NT2/D1 (cell line): ENCODE data around the gene BPIFB2.
"Not testable (repeated sequence)": the region's sequence is repeated elsewhere in the genome, so short reads cannot be mapped to it uniquely, and the experiment has no call there.

ENCODE experiments used
- DNase-seq: peaks from one replicate; pipeline ENCODE4 v3.0.0-alpha.2; 2011; ENCODE audit warnings: low read depth, low spot score
- H3K27me3 ChIP-seq: 2 replicates; pipeline ENCODE4 v1.6.0; 2011; ENCODE audit warnings: mild to moderate bottlenecking; ENCODE audit not compliant: insufficient read length, insufficient read depth
- H3K36me3 ChIP-seq: 2 replicates; pipeline ENCODE4 v1.6.1; 2011; ENCODE audit warnings: mild to moderate bottlenecking, low read length, mixed read lengths; ENCODE audit not compliant: insufficient read depth, insufficient read length
- H3K4me1 ChIP-seq: 2 replicates; pipeline ENCODE4 v1.5.1; 2011; ENCODE audit not compliant: insufficient read depth, insufficient read length
- H3K4me3 ChIP-seq: 2 replicates; pipeline ENCODE4 v1.5.1; 2011; ENCODE audit warnings: low read depth; ENCODE audit not compliant: insufficient read length
- H3K9ac ChIP-seq: 2 replicates; pipeline ENCODE4 v1.6.0; 2011; ENCODE audit warnings: low read depth; ENCODE audit not compliant: insufficient read length
- H3K9me3 ChIP-seq: 2 replicates; pipeline ENCODE4 v1.5.1; 2011; ENCODE audit warnings: mild to moderate bottlenecking, low read length; ENCODE audit not compliant: insufficient read depth
- SUZ12 ChIP-seq: IDR thresholded peaks from 2 replicates; pipeline ENCODE4 v1.6.1; 2011; ENCODE audit not compliant: insufficient read length, insufficient read depth; ENCODE audit errors: extremely low read depth
- YY1 ChIP-seq: IDR thresholded peaks from 2 replicates; pipeline ENCODE4 v1.6.1; 2011; ENCODE audit not compliant: insufficient read length, insufficient read depth
- ZNF274 ChIP-seq: IDR thresholded peaks from 2 replicates; pipeline ENCODE4 v1.6.1; 2011; ENCODE audit warnings: mild to moderate bottlenecking, low read depth, low read length

Gene BPIFB2

GRCh38 chr20:33037456-33037855, 30.0 kb downstream of the BPIFB2 start:
- no peaks in the 10 kb centered on the region for H3K4me1 ChIP-seq

GRCh38 chr20:33038243-33038642, 30.7 kb downstream of the BPIFB2 start:
- TF ChIP-seq SUZ12 (no peak), YY1 (no peak), ZNF274 (no peak)
- Histone ChIP-seq H3K4me1 (no peaks in the 10 kb centered on the region), H3K9ac (no peak overlapping the region), H3K4me3 (no peak overlapping the region), H3K27me3 (no peaks in the 10 kb centered on the region), H3K36me3 (no peaks in the 10 kb centered on the region), H3K9me3 (no peaks in the 10 kb centered on the region)
- DNase-seq: no peak

More at GRCh38 chr20:33037456-33037855, 30.0 kb downstream of the BPIFB2 start:
- Histone ChIP-seq H3K36me3 (no peaks in the 10 kb centered on the region), H3K4me3 (no peak overlapping the region), H3K9me3 (no peaks in the 10 kb centered on the region), H3K9ac (no peak overlapping the region), H3K27me3 (no peaks in the 10 kb centered on the region)
- no peak for TF ChIP-seq ZNF274
- TF ChIP-seq YY1: no peak
- TF ChIP-seq SUZ12: no peak
- no peak for DNase-seq

- no peaks in the 10 kb centered on the region for H3K4me1 ChIP-seq
- H3K27me3 ChIP-seq: no peaks in the 10 kb centered on the region
- TF ChIP-seq SUZ12 (no peak), ZNF274 (no peak), YY1 (no peak)
- no peak for DNase-seq
- no peak overlapping the region for H3K9ac ChIP-seq
- no peak overlapping the region for H3K4me3 ChIP-seq
- peaks cover 25% of the 10 kb centered on the region; the same call in 1 of the 2 replicates for H3K9me3 ChIP-seq
- H3K36me3 ChIP-seq: no peaks in the 10 kb centered on the region
Measured at GRCh38 chr20:33042430-33042829, 34.9 kb downstream of the BPIFB2 start.

- Histone ChIP-seq H3K9ac (no peak overlapping the region), H3K36me3 (no peaks in the 10 kb centered on the region), H3K27me3 (no peaks in the 10 kb centered on the region), H3K9me3 (peaks cover 25% of the 10 kb centered on the region; the same call in 1 of the 2 replicates), H3K4me1 (no peaks in the 10 kb centered on the region), H3K4me3 (no peak overlapping the region)
- TF ChIP-seq ZNF274 (no peak), SUZ12 (no peak), YY1 (no peak)
- no peak for DNase-seq
Measured at GRCh38 chr20:33042983-33043730, 35.7 kb downstream of the BPIFB2 start.

GRCh38 chr20:33043731-33044181, 36.3 kb downstream of the BPIFB2 start:
- no peak for DNase-seq
- Histone ChIP-seq H3K27me3 (no peaks in the 10 kb centered on the region), H3K36me3 (no peaks in the 10 kb centered on the region), H3K4me1 (no peaks in the 10 kb centered on the region), H3K9me3 (peaks cover 25% of the 10 kb centered on the region; the same call in 1 of the 2 replicates), H3K4me3 (no peak overlapping the region), H3K9ac (no peak overlapping the region)
- TF ChIP-seq YY1: no peak

- not testable (repeated sequence) for H3K36me3 ChIP-seq, H3K4me3 ChIP-seq, H3K27me3 ChIP-seq, H3K4me1 ChIP-seq, H3K9ac ChIP-seq, DNase-seq
- peaks cover 25% of the 10 kb centered on the region; the same call in 1 of the 2 replicates for H3K9me3 ChIP-seq
Measured at GRCh38 chr20:33045129-33045721, 37.7 kb downstream of the BPIFB2 start.

- TF ChIP-seq SUZ12 (no peak), ZNF274 (no peak), YY1 (no peak)
Measured at GRCh38 chr20:33046412-33046811, 38.9 kb downstream of the BPIFB2 start.

More at GRCh38 chr20:33046412-33046811, 38.9 kb downstream of the BPIFB2 start:
- H3K4me1 ChIP-seq: no peaks in the 10 kb centered on the region
- DNase-seq: no peak
- no peak overlapping the region for H3K4me3 ChIP-seq
- H3K9ac ChIP-seq: no peak overlapping the region
- H3K36me3 ChIP-seq: no peaks in the 10 kb centered on the region
- H3K9me3 ChIP-seq: peaks cover 25% of the 10 kb centered on the region; the same call in 1 of the 2 replicates
- no peaks in the 10 kb centered on the region for H3K27me3 ChIP-seq
